H9 (cell line): ENCODE data around the gene IL6ST. TPM values are rescaled to one million over a fixed set of nuclear protein-coding genes. Genes with fewer than 3 reads are reported as not detected.

Experiments used
- DNase-seq: peaks from one replicate; pipeline ENCODE4 v3.0.0-alpha.2; 2017
- H2AFZ ChIP-seq: one replicate; pipeline ENCODE4 v1.6.1; 2013; ENCODE audit warnings: mild to moderate bottlenecking, low read length, control low read depth, moderate library complexity
- H2AK5ac ChIP-seq: 2 replicates; pipeline ENCODE4 v1.6.1; 2013; ENCODE audit warnings: low read length, control low read depth, mixed read lengths; ENCODE audit not compliant: insufficient read length
- H2BK120ac ChIP-seq: one replicate; pipeline ENCODE4 v1.6.1; 2013; ENCODE audit warnings: low read depth, mild to moderate bottlenecking, low read length, control low read depth, inconsistent platforms; ENCODE audit not compliant: poor library complexity, severe bottlenecking
- H2BK12ac ChIP-seq: 2 replicates; pipeline ENCODE4 v1.6.1; 2013; ENCODE audit warnings: low read length, control low read depth, mixed read lengths, low read depth; ENCODE audit not compliant: insufficient read length
- H2BK15ac ChIP-seq: 2 replicates; pipeline ENCODE4 v1.6.1; 2013; ENCODE audit warnings: low read depth, low read length, control low read depth
- H2BK20ac ChIP-seq: one replicate; pipeline ENCODE4 v1.6.1; 2013; ENCODE audit warnings: low read depth, mild to moderate bottlenecking, low read length, control low read depth, inconsistent platforms; ENCODE audit not compliant: poor library complexity, severe bottlenecking
- H2BK5ac ChIP-seq: 2 replicates; pipeline ENCODE4 v1.6.1; 2013; ENCODE audit warnings: low read length, control low read depth, mixed read lengths; ENCODE audit not compliant: insufficient read length
- H3K14ac ChIP-seq: 2 replicates; pipeline ENCODE4 v1.6.1; 2013; ENCODE audit warnings: low read length, control low read depth; ENCODE audit not compliant: insufficient read depth
- H3K18ac ChIP-seq: 2 replicates; pipeline ENCODE4 v1.6.1; 2013; ENCODE audit warnings: low read depth, mild to moderate bottlenecking, mixed read lengths, low read length, control low read depth; ENCODE audit not compliant: insufficient read length
- H3K23ac ChIP-seq: 2 replicates; pipeline ENCODE4 v1.6.1; 2013; ENCODE audit warnings: low read length, control low read depth, mixed read lengths, low read depth; ENCODE audit not compliant: insufficient read length
- H3K23me2 ChIP-seq: 2 replicates; pipeline ENCODE4 v1.6.1; 2013; ENCODE audit warnings: low read depth, mild to moderate bottlenecking, mixed read lengths, low read length, control low read depth; ENCODE audit not compliant: insufficient read length, poor library complexity, severe bottlenecking
- H3K27ac ChIP-seq: 2 replicates; pipeline ENCODE4 v1.5.1; 2013; ENCODE audit warnings: low read length, control low read depth, mixed read lengths, low read depth; ENCODE audit not compliant: insufficient read length
- H3K27me3 ChIP-seq: 2 replicates; pipeline ENCODE4 v1.6.1; 2013; ENCODE audit warnings: low read length, control low read depth, inconsistent platforms; ENCODE audit not compliant: insufficient read depth
- H3K4ac ChIP-seq: 2 replicates; pipeline ENCODE4 v1.6.1; 2013; ENCODE audit warnings: low read depth, mild to moderate bottlenecking, control low read depth, inconsistent platforms, low read length, moderate library complexity
- H3K4me1 ChIP-seq: 2 replicates; pipeline ENCODE4 v1.6.1; 2013; ENCODE audit warnings: low read length, control low read depth, inconsistent platforms; ENCODE audit not compliant: insufficient read depth
- H3K4me2 ChIP-seq: 2 replicates; pipeline ENCODE4 v1.6.1; 2013; ENCODE audit warnings: low read length, control low read depth, mixed read lengths; ENCODE audit not compliant: insufficient read length, insufficient read depth
- H3K56ac ChIP-seq: 2 replicates; pipeline ENCODE4 v1.6.1; 2013; ENCODE audit warnings: low read depth, mild to moderate bottlenecking, mixed read lengths, low read length, control low read depth; ENCODE audit not compliant: insufficient read length
- H3K79me1 ChIP-seq: 2 replicates; pipeline ENCODE4 v1.6.1; 2013; ENCODE audit warnings: low read depth, mild to moderate bottlenecking, moderate library complexity, low read length, control low read depth, inconsistent platforms; ENCODE audit not compliant: insufficient read depth, poor library complexity, severe bottlenecking
- H3K79me2 ChIP-seq: 2 replicates; pipeline ENCODE4 v1.6.1; 2013; ENCODE audit warnings: low read length, control low read depth, inconsistent platforms; ENCODE audit not compliant: insufficient read depth
- H3K9ac ChIP-seq: 2 replicates; pipeline ENCODE4 v1.6.1; 2013; ENCODE audit warnings: low read length, control low read depth, mixed read lengths; ENCODE audit not compliant: insufficient read length; ENCODE audit errors: extremely low read depth
- H3K9me3 ChIP-seq: one replicate; pipeline ENCODE4 v1.6.1; 2013; ENCODE audit warnings: low read depth, low read length, inconsistent platforms; ENCODE audit not compliant: control insufficient read depth
- H3T11ph ChIP-seq: one replicate; pipeline ENCODE4 v1.6.1; 2013; ENCODE audit warnings: mild to moderate bottlenecking, low read length, control low read depth, inconsistent platforms
- H4K20me1 ChIP-seq: one replicate; pipeline ENCODE4 v1.6.1; 2013; ENCODE audit not compliant: control insufficient read depth, insufficient read length, insufficient read depth
- H4K5ac ChIP-seq: 2 replicates; pipeline ENCODE4 v1.6.1; 2013; ENCODE audit warnings: low read depth, mild to moderate bottlenecking, mixed read lengths, low read length, control low read depth; ENCODE audit not compliant: insufficient read length
- H4K8ac ChIP-seq: replicated peaks from 2 replicates; pipeline ENCODE4 v1.6.1; 2013; ENCODE audit warnings: low read length, control low read depth, mixed read lengths, low read depth; ENCODE audit not compliant: insufficient read length
- H4K91ac ChIP-seq: 2 replicates; pipeline ENCODE4 v1.6.1; 2013; ENCODE audit warnings: low read depth, mild to moderate bottlenecking, moderate library complexity, mixed read lengths, low read length, control low read depth; ENCODE audit not compliant: insufficient read length
- H3K27ac Mint-ChIP-seq, 3 experiments: 2 replicates in 2 of 3; 3 replicates in 1 of 3; pipeline ENCODE4 v1.8.0; 2020 to 2021; ENCODE audit warnings: mixed read lengths in 3 of 3, mild to moderate bottlenecking in 1 of 3, moderate library complexity in 1 of 3
- H3K27me3 Mint-ChIP-seq: 2 replicates; pipeline ENCODE4 v1.8.0; 2021; ENCODE audit warnings: low read depth, mild to moderate bottlenecking, moderate library complexity, mixed read lengths
- H3K36me3 Mint-ChIP-seq, 3 experiments: 2 replicates in 2 of 3; 3 replicates in 1 of 3; pipeline ENCODE4 v1.8.0; 2020 to 2021; ENCODE audit warnings: low read depth in 3 of 3, mixed read lengths in 3 of 3; ENCODE audit not compliant: insufficient read depth in 1 of 3
- H3K4me1 Mint-ChIP-seq, 2 experiments: 2 replicates each; pipeline ENCODE4 v1.8.0; 2020; ENCODE audit warnings: mixed read lengths in 2 of 2
- H3K4me3 Mint-ChIP-seq, 2 experiments: 2 replicates in 1 of 2; 3 replicates in 1 of 2; pipeline ENCODE4 v1.8.0; 2020 to 2021; ENCODE audit warnings: mild to moderate bottlenecking in 2 of 2, mixed read lengths in 2 of 2, moderate library complexity in 1 of 2
- H3K9me3 Mint-ChIP-seq, 2 experiments: 2 replicates in 1 of 2; 3 replicates in 1 of 2; pipeline ENCODE4 v1.8.0; 2020; ENCODE audit warnings: mild to moderate bottlenecking in 2 of 2, mixed read lengths in 2 of 2, moderate library complexity in 1 of 2
- CTCF ChIP-seq: fragments of 200-600 bp; sonication (generic); conservative IDR thresholded peaks from 3 replicates; pipeline ENCODE4 v1.8.0; 2021; ENCODE audit warnings: antibody characterized with exemption, mild to moderate bottlenecking
- WGBS: extraction: QIAGEN DNeasy Blood & Tissue Kit; methylation state at CpG from one replicate; pipeline ENCODE4 v1.1.7; 2013; ENCODE audit warnings: missing lambda C conversion rate, low lambda C conversion rate, mixed read lengths; ENCODE audit not compliant: insufficient read length; ENCODE audit errors: extremely low coverage; 5-methylcytosine and 5-hydroxymethylcytosine counted together
- total RNA-seq: library from RNA; stranded (reverse); gene quantifications from 2 replicates; pipeline ENCODE4 v1.2.1, GENCODE V29; 2021

Gene IL6ST
- total RNA-seq, 1 experiment from 2014 or later: 11.1 TPM

- no peaks in the 10 kb centered on the region; the same call in 1 of the 2 replicates for H3K27me3 Mint-ChIP-seq
- no peak for TF ChIP-seq CTCF
- no peak overlapping the region for H3K4me3 Mint-ChIP-seq
- no peak overlapping the region for H4K5ac ChIP-seq
- no peak overlapping the region for H2BK120ac ChIP-seq
- DNase-seq: no peak
- no peaks in the 10 kb centered on the region for H3K4me1 Mint-ChIP-seq
- no peak overlapping the region for H3T11ph ChIP-seq
- WGBS: no CpG with 5 or more reads among the region's 5 CpGs
- no peak overlapping the region for H3K18ac ChIP-seq
- H2BK12ac ChIP-seq: no peak overlapping the region
- no peak overlapping the region for H3K9ac ChIP-seq
- H3K79me2 ChIP-seq: no peaks in the 10 kb centered on the region
- no peak overlapping the region for H2BK20ac ChIP-seq
- no peak overlapping the region for H2AFZ ChIP-seq
- H3K9me3 Mint-ChIP-seq: no peaks in the 10 kb centered on the region
- H3K14ac ChIP-seq: no peak overlapping the region; the same call in 1 of the 2 replicates
- H4K8ac ChIP-seq: no peak overlapping the region
- H3K27ac ChIP-seq: no peak overlapping the region
- no peak overlapping the region for H3K56ac ChIP-seq
- no peak overlapping the region for H3K4ac ChIP-seq
- H3K9me3 ChIP-seq: no peaks in the 10 kb centered on the region
- H3K4me2 ChIP-seq: no peak overlapping the region
- no peaks in the 10 kb centered on the region for H3K4me1 ChIP-seq
- no peak overlapping the region for H4K91ac ChIP-seq
- H3K23me2 ChIP-seq: no peaks in the 10 kb centered on the region
- H3K23ac ChIP-seq: no peak overlapping the region
- H2BK5ac ChIP-seq: no peak overlapping the region
- no peak overlapping the region for H2BK15ac ChIP-seq
- no peaks in the 10 kb centered on the region for H3K27me3 ChIP-seq
- H4K20me1 ChIP-seq: no peaks in the 10 kb centered on the region
- H3K27ac Mint-ChIP-seq: no peak overlapping the region
- no peaks in the 10 kb centered on the region for H3K79me1 ChIP-seq
- H2AK5ac ChIP-seq: no peak overlapping the region
- no peaks in the 10 kb centered on the region for H3K36me3 Mint-ChIP-seq
Measured at GRCh38 chr5:55902696-55903095, 92.1 kb downstream of the IL6ST start.
